ENCODE results near the gene IFI27. TPM values are rescaled to one million over a fixed set of nuclear protein-coding genes. Genes with fewer than 3 reads are reported as not detected.

Gene IFI27
- total and polyA plus RNA-seq, 10 of the 15 experiments (the other 5 are each of a cell fraction or from before 2014, with no cell fraction given) = 1.1 to 45.5 (median 3.3) TPM

- no TSS peak for BruUV-seq (replicated peaks)
- 66% methylated on average over 9 of the region's 9 CpGs for WGBS (ENCODE audit: insufficient coverage, insufficient replicate concordance, low lambda C conversion rate, missing lambda C conversion rate)
- Histone ChIP-seq H3K36me3 (ENCODE audit: control insufficient read depth in 2 of 2, insufficient read depth in 2 of 2, low read length in 1 of 2) (no peaks in the 10 kb centered on the region; a peak in 1 of 4 replicates), H3K27me3 (replicated peaks in 1 of 2; ENCODE audit: control insufficient read depth in 2 of 2, insufficient read depth in 2 of 2, low read length in 1 of 2) (no peaks in the 10 kb centered on the region), H3K27ac (ENCODE audit: control insufficient read depth, insufficient read depth) (no peak overlapping the region), H2AFZ (ENCODE audit: control insufficient read depth, low read depth, low read length) (no peak overlapping the region), H3K4me2 (ENCODE audit: control insufficient read depth, insufficient read depth) (no peak overlapping the region), H3K9ac (ENCODE audit: control insufficient read depth, insufficient read depth, low read length) (no peak overlapping the region), H3K9me3 (replicated peaks; ENCODE audit: control insufficient read depth, insufficient read depth, low read length) (no peaks in the 10 kb centered on the region; the same call in 2 of the 3 replicates), H3K79me2 (ENCODE audit: control insufficient read depth, insufficient read depth, low read length) (no peaks in the 10 kb centered on the region), H3K4me3 (no peak overlapping the region), H3K4me1 (ENCODE audit: control insufficient read depth, insufficient read depth, low read length) (peaks cover 5% of the 10 kb centered on the region; the same call in 1 of the 2 replicates), H4K20me1 (ENCODE audit: control insufficient read depth, insufficient read depth) (no peaks in the 10 kb centered on the region)
- ChIA-PET RAD21 (ENCODE audit: unreplicated experiment) (interaction anchor here (0.7 kb wide), 1 partner anchor 147 kb away, joined by 3 read pairs; no protein-coding TSS in a partner anchor), CTCF (interaction anchor here (2.0 to 3.3 kb wide), 2 partner anchors 12 to 14 kb away, joined by 7 to 13 read pairs; no protein-coding TSS in a partner anchor), POLR2A (no interaction called here), SMC1A (ENCODE audit: uncharacterized antibody, unreplicated experiment) (interaction anchor here (0.6 to 1.2 kb wide), 2 partner anchors 67 to 185 kb away, joined by 3 to 4 read pairs; no protein-coding TSS in a partner anchor)
- TF ChIP-seq MAX (IDR thresholded peaks at IDR 0.05; ENCODE audit: low read depth, low read length) = no peak
- ATAC-seq (no peak), FAIRE-seq (no peak), DNase-seq (ENCODE audit: low read depth, low spot score) (no peak)
- in situ Hi-C loops (cut with MboI) = no loop called here
- intact Hi-C loops (cut with micrococcal nuclease; ENCODE audit: unreplicated experiment) = no loop called here
Observed at GRCh38 chr14:94124582-94125377, 14.2 kb downstream of the IFI27 start.

GRCh38 chr14:94125659-94126418 lies 15.3 kb downstream of the IFI27 start:
- Histone ChIP-seq H3K4me2 (ENCODE audit: control insufficient read depth, insufficient read depth) (no peak overlapping the region), H3K9me3 (replicated peaks; ENCODE audit: control insufficient read depth, insufficient read depth, low read length) (no peaks in the 10 kb centered on the region), H3K79me2 (ENCODE audit: control insufficient read depth, insufficient read depth, low read length) (no peaks in the 10 kb centered on the region), H3K4me1 (ENCODE audit: control insufficient read depth, insufficient read depth, low read length) (peaks cover 10% of the 10 kb centered on the region; the same call in 1 of the 2 replicates), H2AFZ (ENCODE audit: control insufficient read depth, low read depth, low read length) (no peak overlapping the region), H3K27ac (ENCODE audit: control insufficient read depth, insufficient read depth) (no peak overlapping the region), H3K36me3 (ENCODE audit: control insufficient read depth in 2 of 2, insufficient read depth in 2 of 2, low read length in 1 of 2) (no peaks in the 10 kb centered on the region; a peak in 1 of 4 replicates), H3K4me3 (no peak overlapping the region), H3K9ac (ENCODE audit: control insufficient read depth, insufficient read depth, low read length) (no peak overlapping the region), H3K27me3 (replicated peaks in 1 of 2; ENCODE audit: control insufficient read depth in 2 of 2, insufficient read depth in 2 of 2, low read length in 1 of 2) (peaks cover 0 to 4% of the 10 kb centered on the region in 2 experiments; a peak in 1 of 4 replicates), H4K20me1 (ENCODE audit: control insufficient read depth, insufficient read depth) (no peaks in the 10 kb centered on the region)
- DNase-seq (ENCODE audit: low read depth, low spot score) (no peak), FAIRE-seq (no peak), ATAC-seq (no peak)
- ChIA-PET POLR2A (interaction anchor here (0.6 kb wide), 1 partner anchor 65 kb away, joined by 3 read pairs; no protein-coding TSS in a partner anchor), SMC1A (ENCODE audit: uncharacterized antibody, unreplicated experiment) (interaction anchor here (1.1 to 1.2 kb wide), 2 partner anchors 11 to 186 kb away, joined by 4 read pairs; no protein-coding TSS in a partner anchor), RAD21 (ENCODE audit: unreplicated experiment) (no interaction called here), CTCF (interaction anchor here (2.0 to 3.3 kb wide), 2 partner anchors 11 to 13 kb away, joined by 7 to 13 read pairs; no protein-coding TSS in a partner anchor)
- intact Hi-C loops (cut with micrococcal nuclease; ENCODE audit: unreplicated experiment) = no loop called here
- no TSS peak for BruUV-seq (replicated peaks)
- TF ChIP-seq ATF7 (IDR thresholded peaks at IDR 0.05; ENCODE audit: low read depth) (no peak), STAT3 (IDR thresholded peaks at IDR 0.05; ENCODE audit: low read depth, low read length) (no peak), ETV6 (conservative IDR thresholded peaks at IDR 0.05 in 1 of 2, IDR thresholded peaks at IDR 0.05 in 1 of 2; ENCODE audit: borderline replicate concordance in 1 of 2, low read depth in 1 of 2) (no peak), BACH1 (IDR thresholded peaks at IDR 0.05; ENCODE audit: borderline replicate concordance) (no peak), MEF2A (IDR thresholded peaks at IDR 0.05; ENCODE audit: insufficient read depth, low read depth, low read length) (no peak), MYC (IDR thresholded peaks at IDR 0.05; ENCODE audit: insufficient read depth, insufficient read length, insufficient replicate concordance, low read length, severe bottlenecking) (no peak), E4F1 (IDR thresholded peaks at IDR 0.05; ENCODE audit: borderline replicate concordance, partially characterized antibody) (no peak)
- 62% methylated on average over 6 of the region's 6 CpGs for WGBS (ENCODE audit: insufficient coverage, insufficient replicate concordance, low lambda C conversion rate, missing lambda C conversion rate)
- in situ Hi-C loops (cut with MboI) = no loop called here
